ENCODE results near the gene KIAA1143. TPM values are rescaled to one million over a fixed set of nuclear protein-coding genes. Genes with fewer than 3 reads are reported as not detected.

Gene KIAA1143
- total RNA-seq, 1 donor from 2014 or later, result 27.8 TPM

- peaks cover 18% of the 10 kb centered on the region for H3K36me3 ChIP-seq
These were observed 40.0 kb downstream of the KIAA1143 start for GRCh38 chr3:44721231-44722102.

GRCh38 chr3:44712455-44713075 is 48.9 kb downstream of the KIAA1143 start, which contains the start of gene ZNF502:
Gene ZNF502 (plus strand): TSS chr3:44712660. CDS start chr3:44720262, 7,602 bp downstream.
- Histone ChIP-seq H3K27ac (peak within 1 kb of the TSS; percentile 69), H3K4me3 (peak within 1 kb of the TSS; percentile 74), H3K9me3 (peaks cover 38% of the 10 kb centered on the region), H3K4me1 (peaks cover 5% of the 10 kb centered on the region), H3K27me3 (ENCODE audit: low read depth) (peaks cover 4% of the 10 kb centered on the region), H3K36me3 (no peaks in the 10 kb centered on the region)
- DNase-seq, result peak; percentile 89
- intact Hi-C loops (cut with DNase I), result no loop called here
- TF ChIP-seq CTCF (IDR thresholded peaks at IDR 0.05), result peak; percentile 41
- peak; percentile 96 to 99 for ATAC-seq

More at GRCh38 chr3:44721231-44722102, 40.0 kb downstream of the KIAA1143 start:
- H3K9me3 ChIP-seq, result peaks cover 100% of the 10 kb centered on the region
- no peaks in the 10 kb centered on the region for H3K4me1 ChIP-seq
- H3K27ac ChIP-seq, result no peak overlapping the region
- H3K4me3 ChIP-seq, result no peak overlapping the region
- ATAC-seq (no peak), DNase-seq (no peak)
- no peaks in the 10 kb centered on the region for H3K27me3 ChIP-seq (ENCODE audit: low read depth)
- intact Hi-C loops (cut with DNase I), result no loop called here
- TF ChIP-seq CTCF (IDR thresholded peaks at IDR 0.05), result no peak

Other genes starting within 250 kb of the KIAA1143 start
- 3.9 TPM for gene ZKSCAN7, start 206.4 kb downstream of the KIAA1143 start, total RNA-seq
- 2.7 TPM for gene ZNF660, start 176.7 kb downstream of the KIAA1143 start, total RNA-seq
- gene ZNF197, start 136.6 kb downstream of the KIAA1143 start, total RNA-seq, result 12.6 TPM
- 8.8 TPM for gene ZNF35, start 112.9 kb downstream of the KIAA1143 start, total RNA-seq
- 2.3 TPM for gene ZNF502, start 49.0 kb downstream of the KIAA1143 start, total RNA-seq
- gene ZNF501, start 32.0 kb downstream of the KIAA1143 start, total RNA-seq, result 4.8 TPM
- gene KIF15, start 175 bp upstream of the KIAA1143 start, total RNA-seq, result 1.3 TPM
- 17.4 TPM for gene TMEM42, start 100.3 kb upstream of the KIAA1143 start, total RNA-seq
- not detected for gene TGM4, start 113.0 kb upstream of the KIAA1143 start, total RNA-seq
- gene ZDHHC3, start 214.6 kb upstream of the KIAA1143 start, total RNA-seq, result 110 TPM
- 32.9 TPM for gene EXOSC7, start 214.6 kb upstream of the KIAA1143 start, total RNA-seq